NCI-H748 (cell line): Measurements from ENCODE around the gene EML3.
A peak's percentile ranks its signal among the peaks of the same experiment; 100 is the strongest.
"Not testable (repeated sequence)": the region's sequence is repeated elsewhere in the genome, so short reads cannot be mapped to it uniquely, and the experiment has no call there.

ENCODE experiments used
- DNase-seq: peaks from one replicate; lab custom pipeline; 2025; ENCODE audit not compliant: unreplicated experiment; lab: John Stamatoyannopoulos, UW

EML3 gene, protein sequence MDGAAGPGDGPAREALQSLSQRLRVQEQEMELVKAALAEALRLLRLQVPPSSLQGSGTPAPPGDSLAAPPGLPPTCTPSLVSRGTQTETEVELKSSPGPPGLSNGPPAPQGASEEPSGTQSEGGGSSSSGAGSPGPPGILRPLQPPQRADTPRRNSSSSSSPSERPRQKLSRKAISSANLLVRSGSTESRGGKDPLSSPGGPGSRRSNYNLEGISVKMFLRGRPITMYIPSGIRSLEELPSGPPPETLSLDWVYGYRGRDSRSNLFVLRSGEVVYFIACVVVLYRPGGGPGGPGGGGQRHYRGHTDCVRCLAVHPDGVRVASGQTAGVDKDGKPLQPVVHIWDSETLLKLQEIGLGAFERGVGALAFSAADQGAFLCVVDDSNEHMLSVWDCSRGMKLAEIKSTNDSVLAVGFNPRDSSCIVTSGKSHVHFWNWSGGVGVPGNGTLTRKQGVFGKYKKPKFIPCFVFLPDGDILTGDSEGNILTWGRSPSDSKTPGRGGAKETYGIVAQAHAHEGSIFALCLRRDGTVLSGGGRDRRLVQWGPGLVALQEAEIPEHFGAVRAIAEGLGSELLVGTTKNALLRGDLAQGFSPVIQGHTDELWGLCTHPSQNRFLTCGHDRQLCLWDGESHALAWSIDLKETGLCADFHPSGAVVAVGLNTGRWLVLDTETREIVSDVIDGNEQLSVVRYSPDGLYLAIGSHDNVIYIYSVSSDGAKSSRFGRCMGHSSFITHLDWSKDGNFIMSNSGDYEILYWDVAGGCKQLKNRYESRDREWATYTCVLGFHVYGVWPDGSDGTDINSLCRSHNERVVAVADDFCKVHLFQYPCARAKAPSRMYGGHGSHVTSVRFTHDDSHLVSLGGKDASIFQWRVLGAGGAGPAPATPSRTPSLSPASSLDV

DNA sequence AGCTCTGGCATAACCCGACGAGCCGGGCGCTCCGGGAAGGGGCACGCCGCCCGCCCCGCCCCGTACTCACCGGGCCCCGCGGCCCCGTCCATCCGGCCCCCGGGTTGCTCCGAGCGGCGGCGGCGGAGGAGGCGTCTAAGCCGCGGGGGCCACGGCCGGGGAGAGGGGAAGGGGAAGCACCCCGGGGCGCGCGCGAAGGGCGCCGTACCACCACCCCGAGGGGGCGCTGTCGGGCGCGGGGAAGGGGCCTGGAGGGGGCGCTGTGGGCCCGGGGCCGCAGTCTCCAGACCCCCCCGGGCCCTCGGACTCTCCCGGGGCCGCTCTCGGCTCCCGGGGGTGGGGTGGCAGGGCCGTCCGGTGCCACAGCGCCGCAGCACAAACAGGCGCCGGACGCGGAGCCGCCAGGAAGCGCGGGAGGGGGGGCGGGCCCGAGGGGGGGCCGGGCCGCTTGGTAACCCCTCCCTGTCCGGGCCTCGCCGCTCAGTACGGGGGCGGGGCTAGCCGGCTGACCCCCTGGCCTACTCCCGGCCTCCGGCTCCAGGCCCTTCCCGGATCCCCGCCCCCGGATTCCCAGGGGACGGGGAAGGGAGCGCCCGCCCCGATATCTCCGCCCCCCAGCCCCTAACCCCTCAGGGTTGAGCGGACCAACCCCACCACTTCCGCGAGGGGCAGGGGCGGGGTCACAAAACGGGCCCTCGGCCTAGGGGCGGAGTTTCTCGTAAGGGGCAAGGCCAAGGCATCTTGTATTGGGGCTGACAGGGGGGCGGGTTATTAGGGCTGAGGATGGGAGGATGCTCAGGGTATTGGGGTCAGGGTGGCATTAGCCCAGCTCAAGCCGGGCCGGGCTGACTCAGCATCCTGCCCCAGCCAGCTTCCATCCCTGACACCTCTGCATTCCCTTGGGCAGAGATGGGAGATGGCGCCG is at the start of gene EML3, which contains the start of gene ROM1:
TSS of gene EML3 (minus strand) at position 410 of the 925 bp plus-strand sequence. CDS start at position 92, 318 bp downstream.
TSS of gene ROM1 (plus strand) at position 892 of the 925 bp plus-strand sequence. CDS start at position 917, 25 bp downstream.
- peak; percentile 84 for DNase-seq

DNA sequence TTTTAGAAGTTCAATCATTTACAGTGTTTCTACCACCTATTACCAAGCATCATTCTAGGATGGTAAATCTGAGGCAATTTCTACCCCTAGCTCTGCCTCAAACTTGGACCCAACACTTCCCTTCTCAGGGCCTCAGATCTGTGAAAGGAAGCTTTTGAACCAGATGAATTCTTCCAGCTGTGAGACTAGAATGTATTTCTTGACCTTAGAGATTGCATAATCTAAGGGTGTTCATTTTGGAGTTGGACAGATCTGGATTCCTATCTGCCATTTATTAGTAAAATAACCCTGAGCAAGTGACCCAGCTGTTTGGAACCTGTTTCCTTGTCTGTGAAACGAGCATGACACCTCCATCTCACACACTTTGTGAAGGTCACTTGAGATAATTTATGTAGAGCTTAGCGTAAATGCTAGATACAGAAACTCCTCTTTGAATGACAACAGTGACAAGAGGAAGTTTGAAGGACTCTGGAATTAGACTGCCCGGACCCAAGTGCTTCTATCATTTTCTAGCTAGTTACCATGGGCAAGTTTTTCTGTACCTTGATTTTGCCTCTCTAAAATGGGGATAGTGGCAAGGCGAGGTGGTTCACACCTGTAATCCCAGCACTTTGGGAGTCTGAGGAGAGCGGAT is 44.3 kb upstream of the EML3 start:
- DNase-seq, result no peak

DNA sequence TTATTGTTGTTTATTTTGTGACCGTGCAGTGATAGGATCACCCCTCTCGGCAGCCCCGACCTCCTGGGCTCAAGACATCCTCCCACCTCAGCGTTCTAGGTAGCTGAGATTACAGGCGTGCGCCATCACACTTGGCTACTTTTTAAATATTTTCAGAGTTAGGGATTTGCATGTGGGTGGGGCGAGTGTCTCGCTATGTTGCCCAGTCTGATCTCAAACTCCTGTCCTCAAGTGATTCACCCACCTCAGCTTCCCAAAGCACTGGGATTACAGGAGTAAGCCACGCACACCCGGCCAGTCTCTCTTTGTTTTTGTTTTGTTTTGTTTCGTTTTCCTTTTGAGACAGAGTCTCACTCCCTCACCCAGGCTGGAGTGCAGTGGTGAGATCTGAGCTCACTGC is 41.7 kb upstream of the EML3 start:
- DNase-seq, result no peak

DNA sequence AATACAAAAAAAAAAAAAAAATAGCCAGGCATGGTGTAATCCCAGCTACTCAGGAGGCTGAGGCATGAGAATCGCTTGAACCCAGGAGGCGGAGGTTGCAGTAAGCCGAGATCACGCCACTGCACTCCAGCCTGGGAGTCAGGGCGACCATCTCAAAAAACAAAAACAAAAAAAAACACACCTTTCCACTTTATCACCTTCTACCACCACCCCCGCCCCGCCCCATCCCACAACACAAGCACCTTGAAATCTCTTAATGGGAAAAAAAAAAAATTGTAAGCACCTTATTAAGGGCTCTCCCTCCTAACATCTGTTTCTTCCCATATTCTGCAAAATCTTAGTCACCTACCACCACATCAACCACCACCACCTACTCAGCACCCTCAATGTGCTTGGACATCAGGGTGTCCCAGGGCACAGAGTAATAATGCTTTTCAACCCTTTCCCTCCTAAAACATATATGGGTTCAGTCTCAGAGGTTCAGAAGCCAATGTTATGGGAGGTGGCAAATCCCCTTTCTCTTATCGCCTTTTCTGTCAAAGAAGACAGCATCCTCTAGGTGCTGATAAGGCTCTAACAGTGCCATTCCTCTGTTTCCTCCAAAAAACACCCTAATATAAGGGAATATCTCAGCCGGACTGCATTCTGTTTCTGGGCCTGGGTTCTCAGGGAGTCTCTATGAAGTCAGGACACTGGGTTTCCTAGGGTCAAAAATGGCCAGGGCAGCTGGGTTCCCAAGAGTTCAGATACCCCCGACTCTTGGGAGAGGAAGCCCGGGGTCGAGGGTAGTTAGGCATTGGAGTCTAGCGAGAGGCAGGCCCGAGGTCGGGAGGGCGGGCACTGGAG is 39.8 kb upstream of the EML3 start:
- DNase-seq, result no peak

DNA sequence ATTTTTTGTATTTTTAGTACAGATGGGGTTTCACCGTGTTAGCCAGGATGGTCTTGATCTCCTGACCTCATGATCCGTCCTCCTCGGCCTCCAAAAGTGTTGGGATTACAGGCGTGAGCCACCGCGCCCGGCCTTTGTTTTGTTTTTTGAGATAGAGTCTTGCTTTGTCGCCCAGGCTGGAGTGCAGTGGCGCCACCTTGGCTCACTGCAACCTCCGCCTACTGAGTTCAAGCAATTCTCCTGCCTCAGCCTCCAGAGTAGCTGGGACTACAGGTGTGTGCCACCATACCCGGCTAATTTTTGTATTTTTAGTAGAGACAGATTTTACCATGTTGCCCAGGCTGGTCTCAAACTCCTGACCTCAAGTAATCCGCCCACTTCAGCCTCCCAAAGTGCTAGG is 37.7 kb upstream of the EML3 start:
- DNase-seq, result not testable (repeated sequence)

DNA sequence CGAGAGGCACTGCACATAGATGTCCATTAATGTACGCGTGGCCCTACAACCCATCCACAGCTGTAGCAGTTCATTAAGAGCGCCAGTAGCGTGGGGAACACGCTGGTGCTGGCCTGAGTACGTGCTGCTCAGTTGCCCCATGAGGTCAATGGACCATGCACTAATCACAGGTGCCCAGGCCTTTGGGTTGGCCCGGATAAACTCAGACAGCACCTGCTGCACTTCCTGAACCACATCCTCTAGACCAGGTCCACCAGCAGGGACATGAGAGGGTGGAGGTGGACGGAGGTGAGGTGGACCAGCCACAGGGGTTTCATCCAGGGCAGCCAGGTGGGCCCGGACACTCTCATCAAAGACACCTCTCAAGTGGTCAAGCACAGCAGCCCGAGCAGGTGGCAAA is 36.9 kb upstream of the EML3 start:
- no peak for DNase-seq

DNA sequence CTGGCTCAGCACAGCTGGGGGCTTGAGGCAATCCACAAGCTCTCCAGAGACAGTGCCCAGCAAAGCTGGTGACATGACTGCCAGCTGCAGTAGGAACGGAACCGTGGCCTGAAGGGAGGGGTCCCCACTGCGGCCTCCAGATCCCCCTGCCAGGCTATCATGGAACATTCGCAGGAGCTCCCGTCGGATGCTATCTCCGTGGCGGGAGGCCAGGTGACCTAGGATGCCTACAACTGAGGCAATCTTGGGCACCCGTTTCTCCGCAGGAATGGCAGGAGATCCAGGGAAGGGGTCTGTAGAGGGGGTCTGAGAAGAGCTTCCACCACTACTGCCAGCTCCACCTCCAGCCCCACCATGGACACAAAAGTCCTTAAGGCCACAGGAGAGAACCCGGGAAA is 36.4 kb upstream of the EML3 start:
- DNase-seq, result no peak

DNA sequence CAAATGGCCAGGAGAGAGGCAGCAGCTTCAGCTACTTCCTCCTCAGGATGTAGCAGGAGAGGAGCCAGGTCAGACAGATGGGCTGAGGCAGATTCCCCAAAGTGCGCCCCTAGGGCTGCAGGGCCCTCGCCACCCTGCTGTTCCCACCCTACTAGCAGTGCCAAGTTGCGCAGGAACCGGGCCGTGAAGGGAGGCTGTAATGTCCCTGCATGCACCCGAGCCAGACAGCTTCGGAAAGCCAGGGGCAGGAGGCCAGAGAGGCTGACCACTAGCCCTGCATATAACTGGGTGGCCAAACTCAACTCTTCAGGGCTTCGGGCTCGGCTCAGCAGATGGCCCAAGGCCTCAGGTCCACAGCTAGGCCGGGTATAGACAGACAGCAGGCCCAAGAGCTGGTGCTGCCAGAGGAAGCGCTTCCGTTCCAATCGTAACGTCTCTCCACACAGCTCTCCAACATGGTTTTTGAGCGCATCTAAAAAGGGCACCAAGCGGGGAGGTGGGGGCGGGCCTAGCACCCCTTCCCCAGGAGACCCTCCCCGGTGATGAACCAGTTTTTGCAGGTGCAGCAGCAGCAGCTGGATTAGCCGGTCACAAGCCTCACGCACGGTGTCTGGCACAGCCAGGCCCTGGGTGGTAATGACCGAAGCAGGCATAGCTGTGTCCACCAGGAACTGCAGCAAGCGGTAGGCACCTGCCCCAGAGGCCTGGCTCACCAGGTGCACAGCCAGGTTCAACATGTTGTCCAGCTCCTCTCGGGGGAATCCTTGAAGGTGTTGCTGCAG is 35.8 kb upstream of the EML3 start:
- DNase-seq, result no peak

DNA sequence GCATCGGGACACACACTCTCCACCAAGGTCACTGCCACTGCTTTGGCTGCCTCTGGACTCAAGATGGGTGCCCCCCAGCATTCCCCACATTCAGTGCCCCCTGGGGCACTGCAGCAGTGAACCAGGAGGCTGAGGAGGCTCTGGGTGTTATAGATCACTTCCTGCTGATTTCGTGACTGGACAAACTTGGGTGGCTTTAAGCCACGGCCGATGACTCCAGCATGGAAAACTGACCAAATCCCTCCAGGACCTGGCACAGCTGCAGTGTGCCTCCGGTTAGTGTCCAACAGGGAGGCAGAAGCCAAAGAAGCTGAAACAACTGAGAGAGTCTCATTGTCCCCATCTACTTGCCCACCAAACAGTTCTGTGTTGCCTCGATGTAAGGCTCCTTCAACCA is 35.0 kb upstream of the EML3 start:
- DNase-seq, result no peak

DNA sequence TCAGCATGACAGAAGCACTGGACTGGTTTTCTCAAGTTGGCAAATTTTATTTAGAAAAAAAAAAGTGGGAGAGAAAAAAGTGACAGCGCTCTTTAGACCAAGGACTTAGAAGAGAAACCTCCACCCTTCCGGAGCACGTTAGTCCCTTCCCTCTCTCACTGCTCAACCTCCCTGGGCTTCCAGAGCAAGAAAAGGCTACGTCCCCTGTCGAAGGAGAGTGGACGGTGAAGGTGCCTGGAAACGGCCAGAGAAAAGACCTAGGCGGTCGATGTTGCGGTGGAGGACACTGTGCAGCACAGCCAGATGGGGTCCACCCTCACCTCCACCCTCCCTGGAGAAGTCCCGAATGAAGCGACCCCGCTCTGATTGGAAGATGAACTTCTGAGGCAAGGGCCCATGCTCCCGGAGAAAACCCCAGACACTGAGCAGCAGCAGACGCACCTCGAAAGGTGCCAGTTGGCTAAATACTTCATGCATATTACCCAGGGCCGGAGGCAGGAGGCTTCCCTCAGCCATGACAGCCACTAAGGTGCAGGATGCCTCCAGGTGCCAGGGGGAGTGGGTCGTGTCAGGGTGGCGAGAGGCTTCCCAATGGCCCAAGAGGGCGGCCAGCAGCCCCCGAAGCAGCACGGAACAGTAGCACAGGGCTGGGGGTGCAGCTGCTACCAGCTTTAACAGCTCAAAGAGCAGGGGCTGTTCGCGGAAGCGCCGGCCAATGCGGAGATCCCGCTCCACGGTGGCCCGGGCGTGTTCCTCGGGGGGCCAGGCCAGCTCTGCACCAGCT is 34.4 kb upstream of the EML3 start:
- peak; percentile 40 for DNase-seq

DNA sequence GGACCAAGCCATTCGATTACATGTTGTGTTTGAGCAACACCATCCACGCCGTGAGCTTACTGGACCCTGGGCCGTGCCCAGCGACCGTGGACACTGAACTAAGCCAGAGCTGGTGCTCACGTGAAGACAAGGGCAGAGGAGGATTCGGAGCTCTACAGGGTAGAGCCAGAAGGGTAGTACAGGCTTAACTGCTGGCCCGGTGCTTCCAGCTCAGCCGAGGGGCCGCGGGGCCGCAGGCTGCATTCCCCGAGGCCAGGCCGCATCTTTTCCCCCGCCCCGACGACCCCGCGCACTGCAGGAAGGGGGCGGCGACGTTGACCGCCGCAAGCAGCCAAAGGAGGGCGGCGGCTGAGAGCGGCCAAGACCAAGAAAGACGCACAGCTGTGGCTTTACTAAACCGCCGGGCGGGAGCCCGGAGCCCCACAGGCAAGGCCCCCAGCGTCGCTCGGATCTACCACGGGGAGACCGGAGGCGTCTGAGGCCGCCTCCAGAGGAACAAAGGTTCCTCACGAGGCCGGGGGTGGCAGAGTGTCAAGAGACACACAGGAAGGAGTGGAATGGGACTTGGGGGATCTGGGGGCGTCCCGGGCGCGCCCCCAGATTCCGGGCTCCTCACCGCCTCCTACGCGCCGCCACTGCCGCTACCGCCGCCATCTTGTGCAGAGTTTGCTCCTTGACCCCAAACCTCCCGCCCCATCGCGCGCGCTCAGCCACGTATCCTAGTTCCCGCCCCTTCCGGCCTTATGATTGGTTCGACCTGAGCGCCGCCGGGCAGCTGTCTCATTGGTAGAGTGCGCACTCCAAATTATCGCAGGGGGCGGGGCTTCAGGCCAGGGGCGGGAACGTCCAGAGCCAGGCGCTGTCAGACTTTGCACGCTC is 33.6 kb upstream of the EML3 start, which contains the start of gene GANAB:
TSS of gene GANAB (minus strand) at position 668 of the 879 bp plus-strand sequence. CDS start at position 654, 14 bp downstream.
- peak; percentile 98 for DNase-seq

DNA sequence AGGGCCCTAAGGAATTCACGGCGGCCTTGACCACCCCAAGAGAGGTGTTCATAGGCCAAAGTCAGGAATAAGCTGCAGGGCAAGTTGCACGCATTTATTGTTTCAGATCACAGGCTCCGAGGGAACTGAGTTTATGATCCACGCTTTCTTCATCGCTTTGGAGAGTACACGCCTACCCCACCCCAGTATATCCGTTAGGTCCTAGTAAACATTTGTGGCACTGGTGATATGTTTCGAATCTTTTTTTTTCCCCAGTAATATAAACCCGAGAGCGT is 33.0 kb upstream of the EML3 start:
- no peak for DNase-seq

DNA sequence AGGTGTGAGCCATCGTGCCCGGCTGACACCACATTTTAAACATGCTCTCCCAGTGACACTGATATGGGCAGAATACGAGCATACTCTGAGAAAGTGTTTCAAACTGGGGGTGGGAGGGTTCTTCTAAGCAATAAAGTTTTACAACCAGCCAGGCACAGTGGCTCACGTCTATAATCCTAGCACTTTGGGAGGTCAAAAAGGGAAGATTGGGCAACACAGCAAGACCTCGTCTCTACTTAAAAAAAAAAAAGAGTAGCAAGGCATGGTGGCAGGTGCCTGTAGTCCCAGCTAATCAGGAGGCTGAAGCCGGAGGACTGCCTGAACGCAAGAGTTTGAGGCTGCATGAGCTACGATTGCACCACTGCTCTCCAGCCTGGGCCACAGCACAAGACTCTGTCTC is 31.6 kb upstream of the EML3 start:
- no peak for DNase-seq

DNA sequence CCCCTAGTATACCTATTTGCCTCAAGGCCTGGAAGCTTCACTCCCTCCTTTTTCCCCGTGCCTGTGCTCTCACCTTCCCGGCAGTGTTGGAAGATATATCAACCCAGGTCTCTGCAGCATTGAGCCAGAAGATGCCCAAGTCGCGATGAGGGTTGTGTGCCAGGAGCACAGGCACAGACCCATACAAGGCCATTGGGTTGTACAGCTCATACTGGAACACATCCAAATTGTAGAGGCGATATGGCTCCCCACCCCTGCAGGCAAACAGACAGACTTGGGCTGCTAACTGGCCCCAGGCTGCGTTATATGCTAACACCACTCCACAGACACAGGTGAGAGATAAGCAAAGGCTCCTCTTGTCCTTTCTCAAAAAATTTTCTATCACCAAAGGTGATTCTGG is 19.9 kb upstream of the EML3 start:
- DNase-seq, result no peak

DNA sequence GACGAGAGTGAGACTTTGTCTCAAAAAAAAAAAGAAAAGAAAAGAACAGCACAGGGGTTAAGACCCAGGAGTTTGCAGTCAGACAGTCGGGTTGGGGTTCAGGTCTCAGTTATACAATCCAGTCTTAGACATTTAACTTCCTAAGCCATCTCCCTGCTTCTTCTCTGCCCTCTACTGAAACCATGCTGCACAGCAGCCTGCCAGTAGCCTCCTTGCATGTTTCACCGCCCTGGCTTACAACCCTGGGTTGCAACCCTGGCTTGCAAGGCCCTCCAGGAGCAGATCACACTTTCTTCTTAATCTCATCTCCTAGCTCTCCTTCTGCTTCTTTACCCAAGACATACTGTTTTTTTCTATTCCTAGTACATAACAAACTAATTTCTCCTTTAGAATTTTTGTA is 15.1 kb upstream of the EML3 start:
- DNase-seq, result no peak

DNA sequence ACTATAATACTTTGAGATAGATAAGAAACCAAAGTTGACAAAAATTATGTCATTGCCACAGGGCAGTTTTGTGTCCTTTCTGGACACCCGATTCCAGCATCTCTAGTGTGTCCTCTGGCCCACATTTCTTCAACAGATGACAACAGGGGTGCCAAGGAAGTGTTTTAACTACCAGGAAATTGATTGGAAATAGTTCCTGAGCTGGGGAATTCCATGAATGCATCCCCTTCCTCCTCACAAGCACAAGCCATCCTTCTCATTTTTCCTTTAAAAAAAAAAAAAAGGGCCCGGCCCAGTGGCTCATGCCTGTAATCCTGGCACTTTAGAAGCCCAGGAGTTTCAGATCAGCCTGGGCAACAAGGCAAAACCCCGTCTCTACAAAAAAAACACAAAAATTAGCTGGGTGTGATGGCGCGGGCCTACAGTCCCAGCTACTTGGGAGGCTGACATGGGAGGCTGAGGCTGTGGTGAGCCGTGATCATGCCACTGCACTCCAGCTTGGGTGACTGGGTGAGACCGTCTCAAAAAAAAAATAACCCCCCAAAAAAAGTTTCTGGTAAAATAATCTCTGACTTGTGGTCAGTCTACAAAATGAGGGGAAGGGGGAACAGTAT is 10.0 kb upstream of the EML3 start:
- DNase-seq, result no peak
